Cerebellar nuclear complex (tissue), 1 donor: ENCODE measurements around the gene ZNF106.

Experiments used
- DNase-seq, 2 experiments: peaks; one replicate each; lab custom pipeline; 2025; lab: John Stamatoyannopoulos, UW

Gene ZNF106

DNA sequence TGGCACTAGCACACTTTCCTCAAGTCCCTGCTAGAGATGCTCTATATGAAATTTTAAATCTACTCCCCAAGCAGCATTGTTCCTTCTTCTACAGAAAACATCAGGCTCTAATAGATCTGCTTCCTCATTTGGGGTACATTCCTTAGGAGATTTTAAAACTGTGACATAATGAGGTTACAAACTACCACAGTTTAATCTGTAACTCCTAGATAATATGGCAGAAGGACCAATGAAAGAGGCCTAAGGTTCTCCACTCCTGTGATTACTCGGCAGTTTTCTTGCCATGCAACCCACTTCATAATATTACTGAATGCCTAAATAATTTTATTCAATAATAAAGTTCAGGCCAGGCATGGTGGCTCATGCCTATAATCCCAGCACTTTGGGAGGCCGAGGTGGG lies 16.1 kb downstream of the ZNF106 start:
- DNase-seq: no peak

DNA sequence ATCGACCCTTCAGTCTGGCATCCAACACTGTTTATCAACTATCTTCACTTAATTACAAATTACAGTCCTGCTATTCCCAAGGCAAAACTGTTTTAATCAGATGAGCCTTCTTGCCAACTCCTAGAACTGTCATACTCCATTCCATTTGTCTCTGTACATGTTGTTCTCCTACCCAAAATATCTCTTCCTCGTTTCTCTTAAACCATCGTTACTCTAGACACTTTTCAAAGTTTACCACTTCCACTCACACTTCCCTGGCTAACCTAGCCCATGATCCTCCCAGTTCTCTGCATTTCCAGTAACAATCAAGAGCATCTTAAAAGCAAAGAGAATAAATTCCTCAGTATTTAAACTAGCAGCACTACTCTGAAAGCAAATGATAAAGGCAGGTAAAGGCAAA lies 19.9 kb downstream of the ZNF106 start:
- no peak for DNase-seq

GRCh38 chr15:42465520-42466259 lies 25.3 kb downstream of the ZNF106 start:
- DNase-seq: no peak

- DNase-seq: no peak
Observed at GRCh38 chr15:42461261-42461660, 29.7 kb downstream of the ZNF106 start.

DNA sequence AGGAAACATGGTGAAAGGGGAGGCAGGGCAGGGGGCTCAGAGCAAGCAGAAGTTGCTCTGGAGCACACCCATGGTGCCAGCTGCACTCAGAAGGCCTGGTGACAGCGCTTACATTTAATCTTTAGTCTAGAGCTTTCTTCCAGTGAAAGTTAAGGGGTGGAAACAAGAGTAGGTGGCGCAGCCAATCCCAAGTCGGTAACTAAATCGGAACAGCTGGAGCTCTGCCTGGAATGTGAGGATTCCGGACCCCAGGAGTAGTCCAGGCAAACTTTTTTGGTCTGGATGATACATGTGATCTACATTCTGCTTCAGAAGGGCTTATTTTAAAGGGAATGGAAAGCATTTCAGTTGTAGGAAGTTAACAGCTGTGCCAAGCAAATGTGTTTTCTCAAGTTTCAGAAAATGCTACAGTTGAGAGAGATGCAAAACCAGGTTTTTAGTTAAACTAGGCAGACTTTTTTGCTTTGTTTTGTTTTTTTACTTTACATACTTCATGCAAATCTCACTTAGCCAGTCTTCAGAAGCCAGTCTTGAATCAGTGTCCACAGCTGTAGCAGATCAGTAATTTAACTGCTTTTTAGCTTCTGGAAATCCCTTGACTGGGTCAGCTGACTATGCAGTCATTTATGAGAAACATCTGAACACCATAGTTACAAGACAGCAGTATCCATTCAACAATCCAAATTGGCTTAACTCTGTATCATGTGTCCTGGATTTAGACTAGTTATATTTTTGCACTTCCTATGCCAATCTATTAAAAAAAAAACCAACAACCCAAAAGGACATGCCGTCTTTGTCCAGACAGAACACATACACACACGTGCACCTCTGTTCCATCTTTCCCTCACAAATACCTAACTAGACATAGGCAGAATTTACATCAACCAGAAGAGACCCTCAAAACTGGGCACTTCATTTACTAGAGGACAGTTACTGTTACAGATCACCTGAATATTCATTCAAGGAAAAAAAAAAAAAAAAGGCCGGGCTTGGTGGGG lies 33.2 kb downstream of the ZNF106 start:
- DNase-seq: no peak

DNA sequence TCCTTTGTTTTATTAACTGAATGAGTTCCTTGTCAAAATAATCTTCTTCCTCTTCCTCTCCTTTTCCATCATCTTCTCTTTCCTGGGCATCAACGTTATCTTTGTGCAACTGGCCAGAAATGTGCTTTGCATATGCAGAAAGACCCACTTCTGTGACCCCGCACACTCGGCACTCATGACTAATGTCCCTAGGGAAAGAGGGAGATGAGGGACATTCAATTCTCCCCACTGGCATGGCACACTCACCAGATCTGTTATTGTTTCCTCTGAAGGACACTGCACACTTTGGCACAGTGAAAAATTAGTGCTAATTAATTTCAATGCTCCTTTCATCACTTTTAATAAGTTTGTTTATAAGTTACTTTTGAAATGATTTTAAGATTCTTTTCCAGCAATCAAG lies 34.0 kb downstream of the ZNF106 start:
- no peak for DNase-seq

DNA sequence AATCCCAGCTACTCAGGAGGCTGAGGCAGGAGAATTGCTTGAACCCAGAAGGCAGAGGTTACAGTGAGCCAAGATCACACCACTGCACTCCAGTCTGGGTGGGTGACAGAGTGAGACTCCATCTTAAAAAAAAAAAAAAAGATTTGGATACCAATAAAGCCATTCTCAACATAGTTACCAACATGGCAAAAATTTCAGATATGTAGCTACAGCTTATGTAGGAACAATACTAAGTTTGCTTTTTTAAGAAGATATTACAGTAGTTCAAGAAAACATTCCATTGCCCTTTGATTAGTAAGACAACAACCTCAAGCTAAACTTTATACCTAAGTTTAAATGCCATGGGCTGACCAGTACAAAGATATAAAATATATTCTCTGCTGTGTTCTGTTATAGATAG lies 34.4 kb downstream of the ZNF106 start:
- no peak for DNase-seq

DNA sequence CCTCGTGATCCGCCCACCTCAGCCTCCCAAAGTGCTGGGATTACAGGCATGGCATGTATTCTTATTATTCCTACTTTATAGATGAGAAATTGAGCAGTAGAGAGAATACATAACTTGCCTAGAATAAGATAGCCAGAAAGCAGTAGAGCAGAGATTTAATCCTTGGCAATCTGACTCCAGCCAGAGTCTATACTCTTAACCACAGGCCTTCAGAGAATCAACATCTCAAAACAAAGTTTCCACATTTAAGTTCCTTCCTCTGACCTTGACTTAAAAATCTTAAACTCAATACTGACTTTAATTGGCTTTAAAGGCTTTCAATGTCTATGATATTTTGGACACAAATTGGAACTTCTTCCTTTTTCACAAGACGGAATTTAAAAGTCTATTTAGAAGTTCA lies 37.1 kb downstream of the ZNF106 start:
- no peak for DNase-seq

DNA sequence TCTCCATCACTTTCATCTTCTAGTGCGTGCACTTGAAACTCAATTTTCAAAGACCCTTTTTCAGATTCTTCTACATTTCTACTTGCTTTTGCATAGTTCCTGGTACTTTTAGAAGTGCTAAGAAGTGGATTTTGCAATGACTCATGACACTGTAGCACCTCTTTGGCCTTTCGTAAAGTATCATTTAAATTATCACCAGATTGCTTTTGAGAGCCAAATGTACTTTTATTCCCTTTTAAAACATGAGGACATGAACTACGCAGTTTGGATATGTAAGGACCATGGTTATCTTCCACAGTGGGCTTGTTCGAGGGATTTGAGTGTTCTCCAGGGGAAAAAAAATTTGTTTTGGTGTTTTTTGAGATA lies 40.5 kb downstream of the ZNF106 start:
- no peak for DNase-seq

GRCh38 chr15:42449770-42450424 lies 41.0 kb downstream of the ZNF106 start:
- no peak for DNase-seq

- DNase-seq: no peak
Observed at GRCh38 chr15:42448281-42448680, 42.7 kb downstream of the ZNF106 start.

GRCh38 chr15:42447599-42447998 lies 43.3 kb downstream of the ZNF106 start:
- DNase-seq: no peak

GRCh38 chr15:42445551-42445950 lies 45.4 kb downstream of the ZNF106 start:
- no peak for DNase-seq

DNA sequence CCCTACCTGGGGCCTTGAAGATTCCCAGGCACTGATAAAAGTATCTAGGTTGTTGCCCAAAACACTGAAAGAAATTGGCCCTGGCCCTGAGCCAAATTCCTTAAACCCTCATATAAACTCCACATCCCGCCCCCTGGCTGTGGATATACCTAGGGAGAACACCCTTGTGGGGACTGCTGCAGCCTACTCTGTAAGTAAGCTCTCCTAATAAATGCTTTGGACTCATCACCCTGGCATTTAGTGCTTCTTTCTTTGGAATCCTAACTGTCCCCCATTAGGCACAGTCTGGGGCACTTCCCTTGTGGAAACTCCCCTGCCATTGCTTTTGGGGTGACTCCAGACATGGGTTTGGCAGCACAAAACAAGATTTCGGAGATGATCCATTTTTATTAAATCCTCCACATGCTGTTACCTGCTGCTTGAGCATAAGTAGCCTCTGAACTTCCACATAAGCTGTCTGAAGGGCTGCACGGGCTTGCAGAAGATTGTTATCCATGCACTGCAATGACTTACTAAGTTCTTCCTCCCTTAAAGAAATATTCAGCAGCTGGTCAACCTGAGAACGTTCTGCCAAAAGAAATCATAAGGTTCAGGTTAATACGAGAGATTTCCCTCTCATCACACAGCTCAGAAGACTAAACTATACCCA lies 46.4 kb downstream of the ZNF106 start:
- no peak for DNase-seq

- DNase-seq: no peak
Observed at GRCh38 chr15:42427429-42428223, 63.3 kb downstream of the ZNF106 start.

GRCh38 chr15:42421376-42421775 lies 69.6 kb downstream of the ZNF106 start:
- DNase-seq: no peak

DNA sequence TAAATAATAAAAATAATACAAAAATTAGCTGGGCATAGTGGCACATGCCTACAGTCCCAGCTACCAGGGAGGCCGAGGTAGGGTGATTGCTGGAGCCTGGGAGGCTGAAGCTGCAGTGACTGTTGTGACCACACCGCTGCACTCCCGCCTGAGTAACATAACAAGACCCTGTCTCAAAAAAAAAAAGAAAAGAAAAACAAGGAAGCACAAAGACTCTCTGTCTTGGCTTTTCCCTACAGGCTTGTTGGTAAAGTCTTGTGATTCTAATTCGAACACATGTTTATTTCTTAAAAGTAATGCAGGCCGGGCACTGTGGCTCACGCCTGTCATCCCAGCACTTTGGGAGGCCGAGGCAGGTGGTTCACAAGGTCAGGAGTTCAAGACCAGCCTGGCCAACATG lies 71.6 kb downstream of the ZNF106 start:
- no peak for DNase-seq

GRCh38 chr15:42413920-42414319 lies 77.0 kb downstream of the ZNF106 start:
- no peak for DNase-seq

DNA sequence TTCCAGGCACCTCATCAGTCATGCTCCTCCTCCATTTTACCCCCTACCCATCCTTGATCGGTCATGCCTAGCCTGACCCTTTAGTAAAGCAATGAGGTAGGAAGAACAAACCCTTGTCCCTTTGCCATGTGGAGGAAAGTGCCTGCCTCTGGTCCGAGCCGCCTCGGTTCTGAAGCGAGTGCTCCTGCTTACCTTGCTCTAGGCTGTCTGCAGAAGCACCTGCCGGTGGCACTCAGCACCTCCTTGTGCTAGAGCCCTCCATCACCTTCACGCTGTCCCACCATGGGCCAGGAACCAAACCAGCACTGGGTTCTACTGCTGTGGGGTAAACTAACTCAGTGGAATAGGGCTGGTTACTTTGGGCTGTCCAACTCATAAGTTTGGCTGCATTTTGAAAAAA lies 79.1 kb downstream of the ZNF106 start:
- no peak for DNase-seq

GRCh38 chr15:42409011-42409410 lies 81.9 kb downstream of the ZNF106 start:
- DNase-seq: no peak

DNA sequence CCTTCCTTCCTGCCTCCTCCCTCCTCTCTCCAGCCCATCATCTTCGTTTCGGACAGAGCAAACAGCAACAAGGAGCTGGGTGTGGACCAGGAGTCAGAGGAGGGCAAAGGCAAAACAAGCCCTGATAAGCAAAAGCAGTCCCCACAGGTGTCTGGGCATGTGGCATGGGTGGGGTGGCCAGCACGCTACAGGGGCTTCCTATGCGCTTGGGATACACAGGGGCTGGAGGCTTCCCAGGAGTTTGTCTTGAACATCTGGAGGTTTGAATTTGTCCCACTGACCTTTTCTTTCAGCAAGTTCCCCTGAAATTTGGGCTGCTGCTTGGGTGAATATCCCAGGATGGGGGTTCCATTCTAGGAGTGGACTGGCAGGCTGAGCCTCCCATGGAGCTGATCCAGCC lies 82.8 kb downstream of the ZNF106 start:
- DNase-seq: no peak
